ENCODE results near the gene RHEB. TPM values are rescaled to one million over a fixed set of nuclear protein-coding genes. Genes with fewer than 3 reads are reported as not detected.

RHEB gene
- total and polyA plus RNA-seq, 2 donors (not counting 1 experiment from before 2014, with no cell fraction given), result 9.3 to 40.3 TPM

GRCh38 chr7:151453326-151453791 lies 66.3 kb downstream of the RHEB start:
- Mint-ChIP-seq H3K9me3 (ENCODE audit: insufficient read depth) (no peaks in the 10 kb centered on the region), H3K27ac (no peak overlapping the region), H3K4me3 (no peak overlapping the region), H3K4me1 (no peaks in the 10 kb centered on the region), H3K27me3 (peaks cover 21% of the 10 kb centered on the region)
- no peak for DNase-seq
- Histone ChIP-seq H3K4me3 (ENCODE audit: control extremely low read depth in 1 of 5, extremely low read depth in 1 of 5, insufficient read depth in 1 of 5, low read depth in 2 of 5, low read length in 4 of 5) (no peak overlapping the region), H3K9ac (ENCODE audit: low read length) (no peak overlapping the region), H4K20me1 (ENCODE audit: control insufficient read depth, insufficient read depth, low read length, poor library complexity, severe bottlenecking) (no peaks in the 10 kb centered on the region), H3K36me3 (replicated peaks in 1 of 2; ENCODE audit: control extremely low read depth in 1 of 2, control insufficient read depth in 1 of 2, extremely low read depth in 1 of 2, insufficient read depth in 2 of 2, low read length in 1 of 2) (no peaks in the 10 kb centered on the region), H2AFZ (ENCODE audit: insufficient read depth, low read depth, low read length, poor library complexity, severe bottlenecking) (no peak overlapping the region), H3K79me2 (ENCODE audit: control insufficient read depth, insufficient read depth, low read length) (no peaks in the 10 kb centered on the region), H3K27ac (ENCODE audit: low read length in 2 of 2) (no peak overlapping the region), H3K9me3 (ENCODE audit: control extremely low read depth in 1 of 3, control insufficient read depth in 2 of 3, insufficient read depth in 1 of 3, low read length in 2 of 3) (no peaks in the 10 kb centered on the region), H3K4me2 (replicated peaks; ENCODE audit: low read depth, low read length, poor library complexity, severe bottlenecking) (no peak overlapping the region), H3K4me1 (ENCODE audit: control insufficient read depth in 2 of 2, insufficient read depth in 2 of 2, low read length in 2 of 2) (peaks cover 0 to 3% of the 10 kb centered on the region in 2 donors), H3K27me3 (replicated peaks in 1 of 4; ENCODE audit: control extremely low read depth in 1 of 4, control insufficient read depth in 3 of 4, insufficient read depth in 4 of 4, low read length in 3 of 4) (no peaks in the 10 kb centered on the region)
- TF ChIP-seq EZH2 (IDR thresholded peaks at IDR 0.05; ENCODE audit: borderline replicate concordance, insufficient read depth, low read depth, low read length, poor library complexity, severe bottlenecking), result no peak
- no peak for TF ChIP-seq CTCF (IDR thresholded peaks at IDR 0.05)
- ChIA-PET CTCF (interaction anchor here (11.9 to 12.6 kb wide), 2 partner anchors 85 to 136 kb away, joined by 137 to 230 read pairs; no protein-coding TSS in a partner anchor), POLR2A (no interaction called here)
- intact Hi-C loops (cut with micrococcal nuclease), result no loop called here
- 91% methylated on average over 11 of the region's 13 CpGs for WGBS (ENCODE audit: insufficient coverage)
- no peak for ATAC-seq (ENCODE audit: low read depth)

- H3K4me1 ChIP-seq (ENCODE audit: control insufficient read depth in 2 of 2, insufficient read depth in 2 of 2, low read length in 2 of 2), result peaks cover 0 to 7% of the 10 kb centered on the region in 2 donors
- peaks cover 21% of the 10 kb centered on the region for H3K27me3 Mint-ChIP-seq
These were observed 66.9 kb downstream of the RHEB start for GRCh38 chr7:151452680-151453325.

More at GRCh38 chr7:151452680-151453325, 66.9 kb downstream of the RHEB start:
- no peak overlapping the region for H2AFZ ChIP-seq (ENCODE audit: insufficient read depth, low read depth, low read length, poor library complexity, severe bottlenecking)
- H3K9ac ChIP-seq (ENCODE audit: low read length), result no peak overlapping the region
- no peak for DNase-seq
- H3K4me2 ChIP-seq (replicated peaks; ENCODE audit: low read depth, low read length, poor library complexity, severe bottlenecking), result no peak overlapping the region
- ATAC-seq (ENCODE audit: low read depth), result no peak
- Mint-ChIP-seq H3K4me1 (no peaks in the 10 kb centered on the region), H3K4me3 (no peak overlapping the region), H3K9me3 (ENCODE audit: insufficient read depth) (no peaks in the 10 kb centered on the region), H3K27ac (no peak overlapping the region)
- ChIA-PET CTCF (interaction anchor here (1.1 to 12.6 kb wide), 3 partner anchors 85 to 136 kb away, joined by 4 to 230 read pairs (median 137); no protein-coding TSS in a partner anchor), POLR2A (no interaction called here)
- no peaks in the 10 kb centered on the region for H3K9me3 ChIP-seq (ENCODE audit: control extremely low read depth in 1 of 3, control insufficient read depth in 2 of 3, insufficient read depth in 1 of 3, low read length in 2 of 3)
- H3K27me3 ChIP-seq (replicated peaks in 1 of 4; ENCODE audit: control extremely low read depth in 1 of 4, control insufficient read depth in 3 of 4, insufficient read depth in 4 of 4, low read length in 3 of 4), result peaks cover 0 to 4% (median 2%) of the 10 kb centered on the region in 4 experiments
- H4K20me1 ChIP-seq (ENCODE audit: control insufficient read depth, insufficient read depth, low read length, poor library complexity, severe bottlenecking), result no peaks in the 10 kb centered on the region
- TF ChIP-seq EZH2 (IDR thresholded peaks at IDR 0.05; ENCODE audit: borderline replicate concordance, insufficient read depth, low read depth, low read length, poor library complexity, severe bottlenecking), result no peak
- TF ChIP-seq CTCF (IDR thresholded peaks at IDR 0.05), result no peak
- no peaks in the 10 kb centered on the region for H3K36me3 ChIP-seq (replicated peaks in 1 of 2; ENCODE audit: control extremely low read depth in 1 of 2, control insufficient read depth in 1 of 2, extremely low read depth in 1 of 2, insufficient read depth in 2 of 2, low read length in 1 of 2)
- no peak overlapping the region for H3K27ac ChIP-seq (ENCODE audit: low read length in 2 of 2)
- H3K4me3 ChIP-seq (ENCODE audit: control extremely low read depth in 1 of 5, extremely low read depth in 1 of 5, insufficient read depth in 1 of 5, low read depth in 2 of 5, low read length in 4 of 5), result no peak overlapping the region
- whole genome bisulfite sequencing (ENCODE audit: insufficient coverage), result 88% methylated on average over 7 of the region's 15 CpGs
- H3K79me2 ChIP-seq (ENCODE audit: control insufficient read depth, insufficient read depth, low read length), result no peaks in the 10 kb centered on the region
- intact Hi-C loops (cut with micrococcal nuclease), result no loop called here
